Middle frontal gyrus (tissue), 1 donor: ENCODE data around the gene MYL6B.

Experiments
- DNase-seq: peaks from one replicate; pipeline ENCODE4 v3.0.0-alpha.2; 2015; ENCODE audit warnings: low spot score; ENCODE audit errors: extremely low spot score

MYL6B gene

DNA sequence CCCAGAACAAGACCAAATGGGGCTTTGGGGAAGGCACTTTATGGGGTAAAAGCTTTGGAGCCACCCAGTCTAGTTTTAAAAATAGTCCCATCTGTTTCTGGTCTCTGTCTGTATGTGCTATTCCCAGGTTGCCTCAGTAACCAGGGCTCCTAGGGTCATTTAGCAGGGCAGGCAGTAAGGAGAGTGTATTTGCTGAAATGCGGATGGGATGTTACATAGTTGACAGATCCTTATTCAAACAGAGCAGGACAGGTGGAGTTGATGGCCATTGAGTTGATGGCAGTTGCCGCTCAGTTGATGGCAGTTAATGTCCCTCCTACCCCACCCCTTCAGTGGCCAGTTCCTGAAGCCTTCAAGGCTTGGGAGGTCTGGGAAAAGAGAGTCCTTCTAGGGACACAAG lies 29.8 kb upstream of the MYL6B start:
- DNase-seq, result no peak

DNA sequence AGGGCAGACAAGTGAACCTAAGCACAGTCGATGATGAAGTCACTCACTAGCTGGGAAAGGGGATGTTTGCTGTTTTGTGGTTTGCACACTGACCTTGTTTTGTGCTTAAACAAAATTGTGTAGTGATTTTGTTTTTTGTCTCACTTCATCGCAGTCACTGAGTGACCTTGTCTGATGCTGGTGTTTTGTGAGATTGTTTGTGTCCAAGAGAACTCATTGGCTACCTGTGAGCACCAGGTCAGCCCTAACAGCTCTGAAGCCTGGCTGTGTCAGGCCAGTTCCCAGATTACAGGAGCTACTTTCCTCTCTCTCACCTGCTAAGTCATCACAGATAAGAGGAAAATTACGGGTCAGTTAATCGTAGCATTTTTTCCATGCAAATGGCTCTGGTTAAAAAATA lies 28.3 kb upstream of the MYL6B start:
- no peak for DNase-seq

DNA sequence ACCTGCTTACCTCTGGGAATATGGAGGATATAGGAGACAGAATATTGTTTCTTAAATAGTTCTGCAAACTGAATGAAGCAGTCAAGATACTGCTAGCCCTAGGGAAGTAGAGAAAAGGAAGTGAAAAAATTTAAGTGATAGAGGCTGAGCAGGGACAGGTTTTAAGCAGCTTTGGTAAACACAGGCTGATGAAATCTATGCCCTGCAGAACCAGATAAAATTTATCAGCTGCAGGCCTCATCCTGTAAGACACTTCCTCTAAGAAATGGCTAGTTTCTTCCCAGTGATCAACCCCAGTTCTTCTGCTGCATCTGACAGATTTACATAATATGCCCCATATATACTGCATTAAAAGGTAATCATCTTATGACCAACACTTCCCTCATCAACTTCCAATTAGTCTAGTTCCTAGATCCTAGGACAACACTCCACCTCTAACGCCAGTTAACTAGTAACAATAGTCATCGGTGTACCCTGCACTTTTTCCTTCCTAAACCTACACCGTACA lies 25.6 kb upstream of the MYL6B start:
- no peak for DNase-seq

DNA sequence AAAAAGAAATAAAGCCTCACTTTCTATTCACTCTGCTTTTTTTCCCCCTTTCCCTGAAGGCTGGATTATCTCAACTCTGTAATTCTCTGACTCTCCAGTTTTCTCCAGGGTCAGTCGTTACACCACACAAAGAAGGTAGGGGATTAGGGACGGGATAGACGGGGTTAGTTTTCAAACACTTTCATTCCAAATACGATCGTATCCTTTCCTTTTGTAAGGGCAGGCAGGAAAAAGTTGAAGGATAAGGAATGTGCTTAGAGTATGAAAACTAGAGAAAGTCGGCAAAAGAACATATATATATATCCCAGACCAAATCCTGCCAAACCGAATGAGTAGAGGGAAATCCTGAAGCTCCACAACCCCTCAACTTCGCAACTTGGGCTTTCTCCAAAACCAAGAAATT lies 24.9 kb upstream of the MYL6B start:
- no peak for DNase-seq

GRCh38 chr12:56127888-56128669 lies 24.3 kb upstream of the MYL6B start, which contains the start of gene ESYT1:
TSS of gene ESYT1 (plus strand) at chr12:56128267. CDS start at chr12:56128320, 53 bp downstream.
- peak; percentile 96 for DNase-seq

DNA sequence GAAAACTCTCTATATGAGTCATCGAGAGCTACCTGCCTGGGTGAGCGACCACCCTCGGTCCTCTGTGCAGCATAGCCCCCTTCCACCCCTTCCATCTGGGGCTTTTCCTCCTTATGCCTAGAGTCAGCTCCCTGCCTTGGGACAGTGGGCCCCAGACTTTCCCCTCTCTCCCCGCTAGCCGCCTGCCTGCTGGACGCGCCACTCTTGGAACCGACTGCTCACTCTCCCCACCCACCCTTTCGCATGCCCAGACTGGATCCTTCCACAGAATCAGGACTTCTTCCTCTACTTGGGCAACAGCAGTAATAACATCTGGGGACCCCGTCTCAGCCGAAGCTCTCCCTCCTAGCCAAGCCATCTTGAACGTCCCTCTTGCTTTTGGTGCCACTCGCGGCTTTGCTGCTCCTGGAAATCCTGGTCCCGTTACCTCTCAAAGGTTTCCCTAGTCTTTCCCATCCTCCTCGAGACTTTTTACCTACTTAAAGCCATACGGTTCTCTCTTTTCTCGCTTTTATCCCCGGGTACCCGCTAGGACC lies 23.6 kb upstream of the MYL6B start:
- DNase-seq, result no peak

DNA sequence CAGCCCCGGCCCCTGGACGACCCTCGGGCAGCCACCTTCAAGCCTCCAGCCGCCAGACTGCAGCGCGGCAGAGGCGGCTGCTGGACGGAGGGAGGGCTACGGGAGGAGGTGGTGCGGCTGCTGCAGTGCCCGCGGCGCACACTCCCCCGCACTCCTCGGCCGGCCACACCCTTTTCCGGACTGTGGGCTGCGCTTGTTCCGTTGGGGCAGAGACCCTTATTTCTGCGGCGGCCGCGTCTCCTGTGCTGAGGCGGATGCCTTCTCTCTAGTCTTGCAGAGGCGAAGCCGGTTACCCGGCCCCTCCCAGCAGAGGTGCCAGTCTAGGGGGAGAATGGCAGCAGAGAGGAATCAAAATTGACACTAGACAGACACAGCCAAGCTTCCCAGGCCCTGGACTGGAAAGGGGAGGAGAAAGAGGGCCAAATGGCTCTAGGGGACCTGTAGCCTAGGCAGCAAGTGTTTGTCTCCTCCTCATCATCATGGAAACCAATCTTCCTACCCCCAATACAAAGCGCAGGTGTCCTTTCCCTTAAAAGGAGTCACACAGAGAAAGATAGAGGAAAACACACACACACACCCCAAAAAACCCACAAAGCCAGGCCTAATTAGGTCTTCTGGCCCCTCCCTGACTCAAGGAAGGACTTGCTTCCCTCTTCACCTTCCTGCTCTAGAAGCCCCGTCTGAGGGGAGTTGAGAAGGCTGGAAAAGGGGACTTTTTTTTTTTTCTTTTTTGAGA lies 23.0 kb upstream of the MYL6B start:
- no peak for DNase-seq

- DNase-seq, result no peak
Observed at GRCh38 chr12:56129942-56130495, 22.4 kb upstream of the MYL6B start.

DNA sequence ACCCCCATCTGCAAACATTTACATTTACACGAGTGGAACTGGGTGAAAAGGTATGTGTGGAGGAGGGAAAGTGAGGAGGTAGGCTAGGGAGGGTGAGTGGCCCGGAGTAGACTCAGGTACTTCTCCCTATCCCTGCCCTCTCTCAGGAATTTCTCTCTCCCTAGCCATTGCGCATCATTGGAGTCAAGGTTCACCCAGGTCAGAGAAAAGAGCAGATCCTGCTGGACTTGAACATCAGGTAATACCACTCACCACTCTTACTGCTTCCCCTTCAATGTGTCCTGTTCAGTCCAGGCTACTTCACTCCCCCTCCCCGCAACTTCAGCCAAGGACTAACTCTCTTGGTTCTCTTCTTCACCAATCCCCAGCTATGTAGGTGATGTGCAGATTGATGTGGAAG lies 21.5 kb upstream of the MYL6B start:
- DNase-seq, result no peak

- DNase-seq, result no peak
Observed at GRCh38 chr12:56134897-56135296, 17.5 kb upstream of the MYL6B start.

DNA sequence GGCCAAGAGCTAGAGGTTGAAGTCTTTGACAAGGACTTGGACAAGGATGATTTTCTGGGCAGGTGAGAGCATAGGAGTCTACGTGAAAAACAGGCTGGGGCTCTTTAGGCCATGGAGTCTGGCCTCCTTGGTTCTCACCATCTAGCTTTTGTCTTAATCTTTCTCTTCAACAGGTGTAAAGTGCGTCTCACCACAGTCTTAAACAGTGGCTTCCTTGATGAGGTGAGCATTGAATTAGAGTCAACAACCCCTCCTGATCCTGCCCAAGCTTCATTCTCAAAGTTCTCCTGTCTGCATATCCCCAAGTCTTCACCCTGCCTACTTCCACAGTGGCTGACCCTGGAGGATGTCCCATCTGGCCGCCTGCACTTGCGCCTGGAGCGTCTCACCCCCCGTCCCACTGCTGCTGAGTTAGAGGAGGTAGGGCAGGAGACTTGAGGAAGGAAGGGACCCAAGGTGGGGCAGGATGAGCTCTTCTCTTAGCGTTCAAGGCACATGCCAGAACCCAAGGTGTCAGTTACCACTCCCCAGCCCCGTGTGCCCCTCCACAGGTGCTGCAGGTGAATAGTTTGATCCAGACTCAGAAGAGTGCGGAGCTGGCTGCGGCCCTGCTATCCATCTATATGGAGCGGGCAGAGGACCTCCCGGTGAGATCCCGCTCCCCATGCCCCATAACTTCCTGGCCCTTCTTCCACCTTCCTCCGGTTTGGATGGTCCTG lies 14.4 kb upstream of the MYL6B start:
- DNase-seq, result no peak

- no peak for DNase-seq
Observed at GRCh38 chr12:56141946-56142784, 10.2 kb upstream of the MYL6B start.

DNA sequence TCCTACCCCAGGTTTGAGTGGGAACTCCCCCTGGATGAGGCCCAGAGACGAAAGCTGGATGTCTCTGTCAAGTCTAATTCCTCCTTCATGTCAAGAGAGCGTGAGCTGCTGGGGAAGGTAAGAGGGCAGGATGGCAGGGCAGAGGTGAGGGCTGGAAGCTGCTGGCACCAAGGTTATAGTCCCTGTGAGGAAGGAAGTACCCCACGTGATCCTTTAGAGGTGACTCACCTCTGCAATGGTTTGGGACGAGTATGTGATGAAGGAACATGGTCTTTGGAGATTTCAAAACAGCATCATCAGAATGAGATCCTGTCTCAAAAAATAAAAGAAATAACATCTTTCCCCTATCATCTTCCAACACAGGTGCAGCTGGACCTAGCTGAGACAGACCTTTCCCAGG lies 9.2 kb upstream of the MYL6B start:
- no peak for DNase-seq

DNA sequence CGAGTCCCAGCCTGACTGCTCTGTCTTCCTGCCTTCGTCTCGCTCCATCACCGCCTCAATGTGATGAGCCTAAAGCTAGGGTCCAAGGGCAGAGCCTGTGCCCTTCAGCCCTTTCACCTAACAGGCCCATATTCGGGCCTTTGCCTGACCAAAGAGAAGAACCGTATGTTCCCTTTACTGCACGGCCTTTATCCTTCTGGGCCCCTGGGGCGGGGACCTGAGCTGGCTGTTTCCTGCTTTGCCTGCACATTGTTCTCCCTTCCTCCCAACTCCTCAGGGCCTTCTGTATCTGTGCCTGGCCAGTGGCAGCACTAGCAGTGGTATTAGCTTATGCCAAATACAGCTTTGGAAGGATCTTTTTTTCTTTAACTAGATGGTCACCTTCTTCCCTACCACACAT lies 8.5 kb upstream of the MYL6B start:
- no peak for DNase-seq

GRCh38 chr12:56145217-56145616 lies 7.2 kb upstream of the MYL6B start:
- no peak for DNase-seq

DNA sequence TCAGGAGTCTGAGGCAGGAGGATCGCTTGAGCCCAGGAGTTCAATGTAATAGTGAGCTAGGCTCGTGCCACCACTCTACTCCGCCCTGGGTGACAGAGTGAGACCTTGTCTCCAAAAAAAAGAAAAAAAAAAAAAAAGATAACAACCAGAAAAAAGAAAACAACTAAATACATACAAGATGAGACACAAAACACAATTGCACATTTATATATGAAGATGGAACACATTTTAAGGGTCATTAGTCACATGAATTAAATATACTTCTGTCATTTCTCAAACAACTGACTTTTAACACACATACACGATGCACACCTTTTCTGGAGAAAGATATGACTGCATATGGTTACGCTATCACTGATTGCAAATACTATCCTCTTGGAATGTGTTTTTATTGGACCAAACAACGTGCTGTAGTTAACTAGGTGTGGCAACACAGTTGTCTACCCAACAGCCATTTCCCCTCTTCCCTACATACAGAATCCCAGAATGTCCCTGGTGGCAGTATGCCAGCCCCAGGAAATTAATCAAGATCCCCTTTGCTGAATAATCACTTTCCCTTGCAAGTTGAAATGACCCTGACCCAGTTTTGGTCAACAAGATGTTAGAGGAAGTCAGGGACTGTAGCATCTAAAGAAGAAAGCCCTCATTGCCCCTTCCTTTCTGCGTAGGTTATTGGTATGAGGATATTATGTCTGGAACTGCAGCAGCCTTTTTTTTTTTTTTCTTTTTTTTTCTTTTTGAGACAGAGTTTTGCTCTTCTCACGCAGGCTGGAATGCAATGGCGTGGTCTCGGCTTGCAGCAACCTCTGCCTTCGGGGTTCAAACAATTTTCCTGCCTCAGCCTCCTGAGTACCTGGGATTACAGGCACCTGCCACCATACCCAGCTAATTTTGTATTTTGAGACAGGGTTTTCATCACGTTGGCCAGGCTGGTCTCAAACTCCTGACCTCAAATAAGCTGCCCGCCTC lies 5.6 kb upstream of the MYL6B start:
- no peak for DNase-seq

DNA sequence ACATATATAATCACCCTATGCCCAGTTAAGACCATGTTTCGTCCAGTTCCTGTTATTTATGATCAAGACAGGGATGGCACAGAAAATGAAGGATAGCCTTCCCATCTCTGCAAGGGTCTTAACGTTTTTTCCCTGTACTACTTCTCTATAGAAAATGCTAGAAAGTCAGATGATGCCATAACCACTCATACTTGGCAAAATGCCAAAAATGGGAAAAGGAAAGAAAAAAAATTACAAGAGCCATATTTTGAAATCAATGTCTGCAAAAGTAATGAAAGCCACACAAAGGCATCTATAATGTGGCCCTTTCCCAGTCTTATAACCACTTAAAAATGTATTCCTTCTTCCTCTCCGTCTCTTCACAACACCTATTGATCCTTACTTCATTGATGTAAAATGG lies 1.8 kb upstream of the MYL6B start:
- DNase-seq, result no peak

- DNase-seq, result no peak
Observed at GRCh38 chr12:56151672-56152131, 685 bp upstream of the MYL6B start.
